GM12875 (cell line): ENCODE results near the gene CPXM2.

Experiments used
- H3K4me3 ChIP-seq: one replicate; pipeline ENCODE4 v1.5.1; 2011; ENCODE audit warnings: low read depth, low read length, control low read depth
- CTCF ChIP-seq: IDR thresholded peaks from 2 replicates; pipeline ENCODE4 v1.5.1; 2011; ENCODE audit warnings: low read depth, mild to moderate bottlenecking, control low read depth, inconsistent platforms, low read length, moderate library complexity, borderline replicate concordance; ENCODE audit not compliant: insufficient read depth

The CPXM2 gene

GRCh38 chr10:123840714-123841113 is 50.9 kb downstream of the CPXM2 start:
- no peak for TF ChIP-seq CTCF
- H3K4me3 ChIP-seq, result no peak overlapping the region

- H3K4me3 ChIP-seq, result no peak overlapping the region
- TF ChIP-seq CTCF, result no peak
Observed at GRCh38 chr10:123838596-123839310, 52.9 kb downstream of the CPXM2 start.

- TF ChIP-seq CTCF, result no peak
Observed at GRCh38 chr10:123837756-123838155, 53.9 kb downstream of the CPXM2 start.

GRCh38 chr10:123836418-123837145 is 55.0 kb downstream of the CPXM2 start:
- H3K4me3 ChIP-seq, result no peak overlapping the region
- no peak for TF ChIP-seq CTCF

More at GRCh38 chr10:123837756-123838155, 53.9 kb downstream of the CPXM2 start:
- H3K4me3 ChIP-seq, result no peak overlapping the region

- TF ChIP-seq CTCF, result no peak
- no peak overlapping the region for H3K4me3 ChIP-seq
Observed at GRCh38 chr10:123835575-123835974, 56.0 kb downstream of the CPXM2 start.

GRCh38 chr10:123833170-123833850 is 58.3 kb downstream of the CPXM2 start:
- no peak overlapping the region for H3K4me3 ChIP-seq
- no peak for TF ChIP-seq CTCF
